Ishikawa (cell line): Measurements from ENCODE around the gene ANXA8L1.
A peak's percentile ranks its signal among the peaks of the same experiment; 100 is the strongest.

Experiments
- CEBPB ChIP-seq: IDR thresholded peaks from 2 replicates; pipeline ENCODE4 v1.6.1; 2012
- CREB1 ChIP-seq: IDR thresholded peaks from 2 replicates; pipeline ENCODE4 v1.6.1; 2012; ENCODE audit warnings: low read depth
- EGR1 ChIP-seq: IDR thresholded peaks from 2 replicates; pipeline ENCODE4 v1.6.1; 2012
- EP300 ChIP-seq: IDR thresholded peaks from 2 replicates; pipeline ENCODE4 v1.6.1; 2012; ENCODE audit warnings: borderline replicate concordance
- FOXM1 ChIP-seq: IDR thresholded peaks from 2 replicates; pipeline ENCODE4 v1.6.1; 2012; ENCODE audit warnings: low read depth, borderline replicate concordance
- MAX ChIP-seq: IDR thresholded peaks from 2 replicates; pipeline ENCODE4 v1.6.1; 2012
- NFIC ChIP-seq: IDR thresholded peaks from 2 replicates; pipeline ENCODE4 v1.6.1; 2012
- RAD21 ChIP-seq: IDR thresholded peaks from 2 replicates; pipeline ENCODE4 v1.6.1; 2012; ENCODE audit warnings: low read depth
- REST ChIP-seq: IDR thresholded peaks from 2 replicates; pipeline ENCODE4 v1.6.1; 2012; ENCODE audit warnings: low read depth, mild to moderate bottlenecking
- TAF1 ChIP-seq: IDR thresholded peaks from 2 replicates; pipeline ENCODE4 v1.6.1; 2012; ENCODE audit warnings: low read depth, mild to moderate bottlenecking
- TCF12 ChIP-seq: IDR thresholded peaks from 2 replicates; pipeline ENCODE4 v1.6.1; 2012; ENCODE audit warnings: low read depth
- TEAD4 ChIP-seq: IDR thresholded peaks from 2 replicates; pipeline ENCODE4 v1.6.1; 2012
- USF1 ChIP-seq: IDR thresholded peaks from 2 replicates; pipeline ENCODE4 v1.6.1; 2012
- YY1 ChIP-seq: IDR thresholded peaks from 2 replicates; pipeline ENCODE4 v1.6.1; 2012; ENCODE audit warnings: low read depth
- ZBTB7A ChIP-seq: IDR thresholded peaks from 2 replicates; pipeline ENCODE4 v1.6.1; 2012; ENCODE audit warnings: low read depth

Gene ANXA8L1

GRCh38 chr10:46330894-46331293 lies 44.7 kb upstream of the ANXA8L1 start:
- TF ChIP-seq YY1 (no peak), EGR1 (no peak), NFIC (no peak), TAF1 (no peak), CREB1 (no peak), EP300 (no peak), RAD21 (no peak), REST (no peak), TEAD4 (no peak), MAX (no peak), USF1 (no peak), ZBTB7A (no peak), CEBPB (no peak), FOXM1 (no peak), TCF12 (no peak)

- TF ChIP-seq NFIC, result 0 out of 2 replicates have a peak, but pooled peaks have one; percentile 37
Measured at GRCh38 chr10:46440942-46441341, 65.4 kb downstream of the ANXA8L1 start.
